Transverse colon (tissue), 4 donors: ENCODE measurements around the gene VEGFB. TPM values are rescaled to one million over a fixed set of nuclear protein-coding genes. Genes with fewer than 3 reads are reported as not detected.
A peak's percentile ranks its signal among the peaks of the same experiment; 100 is the strongest.

Source experiments
- DNase-seq: peaks from one replicate; pipeline ENCODE4 v3.0.0-alpha.2; 2019
- H3K27ac ChIP-seq, 4 donors: fragments of 200-600 bp; sonication (generic); 2 replicates each; pipeline ENCODE4 v1.5.1; 2016 to 2018; ENCODE audit warnings: inconsistent platforms in 4 of 4
- H3K27me3 ChIP-seq: fragments of 200-600 bp; sonication (generic); 2 replicates; pipeline ENCODE4 v1.5.1; 2017; ENCODE audit warnings: inconsistent platforms
- H3K36me3 ChIP-seq, 4 donors: fragments of 200-600 bp; sonication (generic); 2 replicates each; pipeline ENCODE4 v1.5.1; 2017 to 2019; ENCODE audit warnings: inconsistent platforms in 4 of 4
- H3K4me1 ChIP-seq, 4 donors: fragments of 200-600 bp; sonication (generic); 2 replicates each; pipeline ENCODE4 v1.5.1; 2017 to 2020; ENCODE audit warnings: inconsistent platforms in 4 of 4
- H3K4me3 ChIP-seq, 4 donors: fragments of 200-600 bp; sonication (generic); 1 replicate in 1 of 4; 2 replicates in 3 of 4; pipeline versions ENCODE4 v1.5.1 to v1.6.1; 2017 to 2019; ENCODE audit warnings: inconsistent platforms in 4 of 4
- H3K9me3 ChIP-seq, 2 donors: fragments of 200-600 bp; sonication (generic); 2 replicates each; pipeline ENCODE4 v1.5.1; 2017 to 2019; ENCODE audit warnings: inconsistent platforms in 2 of 2
- EP300 ChIP-seq: sonication (generic); formaldehyde crosslinking; IDR thresholded peaks from one replicate; pipeline ENCODE4 v1.6.1; 2017; ENCODE audit warnings: antibody characterized with exemption, low read depth
- POLR2A ChIP-seq: fragments of 450-650 bp; IDR thresholded peaks from one replicate; pipeline ENCODE4 v1.6.1; 2016; ENCODE audit warnings: antibody characterized with exemption, mild to moderate bottlenecking, moderate library complexity
- POLR2AphosphoS5 ChIP-seq, 3 donors: sonication (generic); formaldehyde crosslinking; IDR thresholded peaks; one replicate each; pipeline ENCODE4 v1.6.1; 2016; ENCODE audit warnings: antibody characterized with exemption in 3 of 3
- WGBS, 2 donors: methylation state at CpG; one replicate each; pipeline ENCODE4 v1.1.5; 2018; ENCODE audit warnings: low coverage in 1 of 2; 5-methylcytosine and 5-hydroxymethylcytosine counted together
- in situ Hi-C, 4 donors: fragments of 200-750 bp; cut with MboI; loops; one replicate each; pipeline versions ENCODE4 v1.15.0 to v1.15.1; 2017; ENCODE audit warnings: low sequenced_read_pairs in 3 of 4, low pct_ligation_motif_present in 1 of 4, low pct_unique_long_range_greater_than_20kb in 1 of 4
- intact Hi-C: fragments of 100-400 bp; cut with DNase I; formaldehyde crosslinking; loops from one replicate; pipeline ENCODE4 v1.15.1; 2023; ENCODE audit warnings: low total_unique reads
- total RNA-seq, 4 donors: library from RNA; depleted of rRNA; stranded (reverse); fragments of >200 nt; gene quantifications; one replicate each; pipeline ENCODE4 v1.1.0, GENCODE V29; 2016
- TF ChIP-seq, protein P1 (sequence below), 5 experiments: fragments of 200-600 bp in 3 of 5; fragments of 450-650 bp in 2 of 5; sonication (generic) in 3 of 5; IDR thresholded peaks; 1 replicate in 2 of 5; 2 replicates in 3 of 5; pipeline ENCODE4 v1.5.1; 2016 to 2017; ENCODE audit warnings: antibody characterized with exemption in 5 of 5, inconsistent platforms in 3 of 5, mild to moderate bottlenecking in 2 of 5, moderate library complexity in 1 of 5

The VEGFB gene
- total RNA-seq, 4 donors from 2014 or later: 34.0 to 84.9 (median 36.8) TPM

DNA sequence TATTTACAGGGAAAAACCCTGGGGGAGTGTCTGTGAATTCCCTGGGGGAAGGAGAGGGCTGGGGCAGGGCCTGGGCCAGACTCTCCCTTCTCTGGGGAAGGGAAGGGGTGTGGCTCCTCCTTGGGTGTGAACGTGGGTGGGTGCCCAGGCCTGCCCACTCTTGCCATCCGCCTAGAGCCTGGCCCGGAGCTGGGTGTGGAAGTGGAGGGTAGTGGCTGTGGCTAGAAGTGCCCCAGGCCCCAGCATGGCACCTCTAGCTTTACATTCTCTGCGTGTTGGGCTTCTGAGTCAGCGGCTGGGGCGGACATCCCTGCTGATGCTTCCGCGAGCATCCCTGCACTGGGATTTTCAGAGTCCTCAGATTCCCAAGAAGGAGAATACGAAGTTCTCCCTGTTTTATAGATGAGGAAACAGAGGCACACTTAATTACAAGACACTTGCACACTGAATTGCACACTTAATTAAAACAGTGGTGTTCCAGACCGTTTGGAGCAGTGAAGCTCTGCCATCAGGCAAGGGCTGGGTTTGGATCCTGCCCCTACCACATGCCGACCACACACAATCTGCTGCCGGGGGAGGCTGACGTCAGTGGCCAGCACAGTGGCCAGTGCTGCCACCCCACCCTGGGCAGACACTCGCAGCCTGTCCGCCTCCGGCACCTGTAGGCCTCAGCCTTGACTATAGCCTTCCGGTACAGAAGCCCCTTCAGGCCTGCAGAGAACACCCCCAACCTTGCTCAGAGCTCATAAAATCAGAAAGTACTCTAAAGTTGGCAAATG, 42.5 kb downstream of the VEGFB start:
- intact Hi-C loops: no loop called here
- in situ Hi-C loops: no loop called here
- Histone ChIP-seq H3K9me3 (no peaks in the 10 kb centered on the region), H3K36me3 (peaks cover 0 to 15% (median 4%) of the 10 kb centered on the region in 4 donors), H3K4me3 (no peak overlapping the region), H3K27me3 (no peaks in the 10 kb centered on the region), H3K4me1 (peaks cover 0 to 45% (median 27%) of the 10 kb centered on the region in 4 donors), H3K27ac (peak overlapping the region; percentile 30 to 95 (median 52))
- WGBS, 2 donors: 73 to 100% methylated on average over 1 to 17 of the region's 17 CpGs
- DNase-seq: peak; percentile 80
- TF ChIP-seq EP300 (no peak), POLR2AphosphoS5 (IDR thresholded peaks at IDR 0.05) (no peak), POLR2A (peak; percentile 14)
- TF ChIP-seq, protein P1, sequence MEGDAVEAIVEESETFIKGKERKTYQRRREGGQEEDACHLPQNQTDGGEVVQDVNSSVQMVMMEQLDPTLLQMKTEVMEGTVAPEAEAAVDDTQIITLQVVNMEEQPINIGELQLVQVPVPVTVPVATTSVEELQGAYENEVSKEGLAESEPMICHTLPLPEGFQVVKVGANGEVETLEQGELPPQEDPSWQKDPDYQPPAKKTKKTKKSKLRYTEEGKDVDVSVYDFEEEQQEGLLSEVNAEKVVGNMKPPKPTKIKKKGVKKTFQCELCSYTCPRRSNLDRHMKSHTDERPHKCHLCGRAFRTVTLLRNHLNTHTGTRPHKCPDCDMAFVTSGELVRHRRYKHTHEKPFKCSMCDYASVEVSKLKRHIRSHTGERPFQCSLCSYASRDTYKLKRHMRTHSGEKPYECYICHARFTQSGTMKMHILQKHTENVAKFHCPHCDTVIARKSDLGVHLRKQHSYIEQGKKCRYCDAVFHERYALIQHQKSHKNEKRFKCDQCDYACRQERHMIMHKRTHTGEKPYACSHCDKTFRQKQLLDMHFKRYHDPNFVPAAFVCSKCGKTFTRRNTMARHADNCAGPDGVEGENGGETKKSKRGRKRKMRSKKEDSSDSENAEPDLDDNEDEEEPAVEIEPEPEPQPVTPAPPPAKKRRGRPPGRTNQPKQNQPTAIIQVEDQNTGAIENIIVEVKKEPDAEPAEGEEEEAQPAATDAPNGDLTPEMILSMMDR (IDR thresholded peaks at IDR 0.05): no peak

GRCh38 chr11:64278576-64279190, 44.3 kb downstream of the VEGFB start:
- Histone ChIP-seq H3K27me3 (no peaks in the 10 kb centered on the region), H3K4me1 (peaks cover 13 to 45% (median 27%) of the 10 kb centered on the region in 4 donors), H3K36me3 (peaks cover 0 to 15% (median 4%) of the 10 kb centered on the region in 4 donors), H3K4me3 (no peak overlapping the region), H3K27ac (no peak overlapping the region), H3K9me3 (no peaks in the 10 kb centered on the region)
- 20 to 83% methylated on average over 1 to 8 of the region's 8 CpGs for WGBS, 2 donors
- no peak for DNase-seq
- no peak for TF ChIP-seq POLR2A
- TF ChIP-seq, protein P1 (IDR thresholded peaks at IDR 0.05): no peak
- no peak for TF ChIP-seq EP300
- TF ChIP-seq POLR2AphosphoS5 (IDR thresholded peaks at IDR 0.05): no peak
- in situ Hi-C loops (no loop called here), intact Hi-C loops (no loop called here)

DNA sequence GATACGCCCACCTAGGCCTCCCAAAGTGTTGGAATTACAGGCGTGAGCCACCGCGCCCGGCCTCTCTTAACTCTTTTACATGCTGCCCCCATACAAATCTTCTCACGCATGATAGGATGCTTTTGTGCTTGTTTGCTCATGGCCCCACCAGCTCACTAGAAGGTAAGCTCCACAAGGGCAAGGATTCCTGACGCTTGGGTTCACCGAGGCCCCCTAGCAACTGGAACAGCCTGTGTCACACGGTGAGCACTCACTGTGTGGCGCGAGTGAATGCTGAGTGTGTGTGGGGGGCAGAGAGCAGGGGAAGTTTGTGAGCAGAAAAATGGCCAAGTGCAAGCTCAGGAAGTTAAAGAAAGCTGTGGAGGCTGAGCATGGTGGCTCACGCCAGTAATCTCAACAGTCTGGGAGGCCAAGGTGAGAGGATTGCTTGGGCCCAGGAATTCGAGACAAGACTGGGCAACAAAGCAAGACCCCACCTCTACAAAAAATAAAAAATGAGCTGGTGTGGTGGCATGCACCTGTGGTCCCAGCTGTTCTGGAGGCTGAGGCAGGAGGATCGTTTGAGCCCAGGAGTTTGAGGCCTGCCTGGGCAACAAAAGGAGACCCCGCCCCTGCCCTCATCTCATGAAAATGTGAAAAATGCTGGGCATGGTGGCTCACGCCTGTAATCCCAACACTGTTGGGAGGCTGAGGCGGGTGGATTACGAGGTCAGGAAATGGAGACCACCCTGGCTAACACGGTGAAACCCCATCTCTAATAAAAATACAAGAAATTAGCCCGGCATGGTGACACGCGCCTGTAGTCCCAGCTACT, 47.8 kb downstream of the VEGFB start:
- 89 to 92% methylated on average over 5 to 22 of the region's 22 CpGs for WGBS, 2 donors
- in situ Hi-C loops (no loop called here), intact Hi-C loops (no loop called here)
- DNase-seq: no peak
- H3K27ac ChIP-seq: no peak overlapping the region
- peaks cover 0 to 15% (median 4%) of the 10 kb centered on the region in 4 donors for H3K36me3 ChIP-seq
- H3K9me3 ChIP-seq: no peaks in the 10 kb centered on the region
- H3K27me3 ChIP-seq: no peaks in the 10 kb centered on the region
- H3K4me3 ChIP-seq: no peak overlapping the region
- TF ChIP-seq EP300 (no peak), POLR2AphosphoS5 (IDR thresholded peaks at IDR 0.05) (no peak), POLR2A (no peak)
- TF ChIP-seq, protein P1 (IDR thresholded peaks at IDR 0.05): no peak
- peaks cover 22 to 38% (median 27%) of the 10 kb centered on the region in 4 donors for H3K4me1 ChIP-seq

DNA sequence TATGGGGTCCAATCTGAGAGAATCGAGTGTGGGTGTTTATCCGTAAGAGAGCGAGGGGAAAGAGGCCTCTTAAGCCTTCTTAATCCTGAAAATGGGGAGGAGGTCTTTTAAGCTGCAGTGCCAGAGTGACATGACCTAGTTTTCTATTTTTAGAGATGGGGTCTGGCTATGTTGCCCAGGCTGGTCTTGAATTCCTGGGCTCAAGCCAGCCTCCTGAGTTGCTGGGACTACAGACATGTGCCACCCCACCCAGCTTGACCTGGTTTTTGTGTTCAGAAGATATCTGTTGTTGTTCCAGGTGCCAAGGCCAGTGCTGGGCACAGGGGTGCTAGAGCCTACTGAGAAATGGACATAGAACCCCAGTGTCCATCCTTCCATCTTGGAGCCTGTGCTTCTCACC, 48.7 kb downstream of the VEGFB start:
- peak overlapping the region in 3 of 4 donors; percentile 96 to 99 (median 98) for H3K27ac ChIP-seq
- in situ Hi-C loops: no loop called here
- H3K36me3 ChIP-seq: peaks cover 0 to 11% (median 4%) of the 10 kb centered on the region in 4 donors
- peaks cover 22 to 32% (median 26%) of the 10 kb centered on the region in 4 donors for H3K4me1 ChIP-seq
- WGBS, 2 donors: 88% methylated on average over 3 of the region's 3 CpGs; no CpG with 5 or more reads in 1 of the 2 donors
- no peak for DNase-seq
- TF ChIP-seq POLR2AphosphoS5 (IDR thresholded peaks at IDR 0.05) (no peak), EP300 (no peak), POLR2A (no peak)
- TF ChIP-seq, protein P1 (IDR thresholded peaks at IDR 0.05): no peak
- intact Hi-C loops: no loop called here
- no peaks in the 10 kb centered on the region for H3K9me3 ChIP-seq
- peak overlapping the region in 1 of 4 donors; percentile 74 for H3K4me3 ChIP-seq
- no peaks in the 10 kb centered on the region for H3K27me3 ChIP-seq
